GM21526 (cell line): ENCODE measurements around the gene GLI2.

ENCODE experiments used
- ATAC-seq: cut with Tn5 transposase; IDR thresholded peaks from one replicate; pipeline ENCODE4 v1.9.1; 2021; ENCODE audit warnings: moderate library complexity; ENCODE audit not compliant: unreplicated experiment, low FRiP score

The GLI2 gene

GRCh38 chr2:120750488-120751210, 15.0 kb downstream of the GLI2 start:
- ATAC-seq = no peak

- no peak for ATAC-seq
Observed at GRCh38 chr2:120751553-120751952, 15.9 kb downstream of the GLI2 start.

- ATAC-seq = no peak
Observed at GRCh38 chr2:120754067-120754960, 18.6 kb downstream of the GLI2 start.

GRCh38 chr2:120758181-120759144, 22.8 kb downstream of the GLI2 start:
- no peak for ATAC-seq

- ATAC-seq = no peak
Observed at GRCh38 chr2:120759543-120760331, 24.1 kb downstream of the GLI2 start.

- ATAC-seq = no peak
Observed at GRCh38 chr2:120760446-120761135, 24.9 kb downstream of the GLI2 start.

GRCh38 chr2:120761164-120761861, 25.6 kb downstream of the GLI2 start:
- no peak for ATAC-seq

- no peak for ATAC-seq
Observed at GRCh38 chr2:120761911-120762310, 26.2 kb downstream of the GLI2 start.

GRCh38 chr2:120762341-120763061, 26.8 kb downstream of the GLI2 start:
- ATAC-seq = no peak

- no peak for ATAC-seq
Observed at GRCh38 chr2:120763508-120763907, 27.8 kb downstream of the GLI2 start.

GRCh38 chr2:120763931-120764330, 28.3 kb downstream of the GLI2 start:
- ATAC-seq = no peak

GRCh38 chr2:120764492-120764891, 28.8 kb downstream of the GLI2 start:
- no peak for ATAC-seq

GRCh38 chr2:120764991-120765677, 29.5 kb downstream of the GLI2 start:
- ATAC-seq = no peak

GRCh38 chr2:120765678-120766469, 30.2 kb downstream of the GLI2 start:
- no peak for ATAC-seq

- no peak for ATAC-seq
Observed at GRCh38 chr2:120766470-120767351, 31.0 kb downstream of the GLI2 start.
